ENCODE measurements around the gene RSPO3.

GRCh38 chr6:127100510-127101140 is 17.8 kb upstream of the RSPO3 start:
- TF ChIP-seq POLR2A (IDR thresholded peaks at IDR 0.05) (no peak), CTCF (IDR thresholded peaks at IDR 0.05) (peak in 2 of 7 experiments; percentile 3 to 7)
